Endometrial microvascular endothelial cells (primary cell): Measurements from ENCODE around the gene LRRC75A. TPM values are rescaled to one million over a fixed set of nuclear protein-coding genes. Genes with fewer than 3 reads are reported as not detected.
"Not testable (repeated sequence)": the region's sequence is repeated elsewhere in the genome, so short reads cannot be mapped to it uniquely, and the experiment has no call there.

Experiments used
- in situ Hi-C: cut with HindIII; loops from 2 replicates; pipeline ENCODE4 v1.10.0; 2017; ENCODE audit warnings: low sequenced_read_pairs, low pct_unique_long_range_greater_than_20kb; ENCODE audit errors: inconsistent ontology term
- total RNA-seq: library from RNA; depleted of rRNA; stranded (reverse); fragments of >200 nt; gene quantifications from one replicate; pipeline ENCODE4 v1.2.3, GENCODE V29; 2015; ENCODE audit errors: inconsistent ontology term

LRRC75A gene
- total RNA-seq, 1 donor from 2014 or later: 0.19 TPM

DNA sequence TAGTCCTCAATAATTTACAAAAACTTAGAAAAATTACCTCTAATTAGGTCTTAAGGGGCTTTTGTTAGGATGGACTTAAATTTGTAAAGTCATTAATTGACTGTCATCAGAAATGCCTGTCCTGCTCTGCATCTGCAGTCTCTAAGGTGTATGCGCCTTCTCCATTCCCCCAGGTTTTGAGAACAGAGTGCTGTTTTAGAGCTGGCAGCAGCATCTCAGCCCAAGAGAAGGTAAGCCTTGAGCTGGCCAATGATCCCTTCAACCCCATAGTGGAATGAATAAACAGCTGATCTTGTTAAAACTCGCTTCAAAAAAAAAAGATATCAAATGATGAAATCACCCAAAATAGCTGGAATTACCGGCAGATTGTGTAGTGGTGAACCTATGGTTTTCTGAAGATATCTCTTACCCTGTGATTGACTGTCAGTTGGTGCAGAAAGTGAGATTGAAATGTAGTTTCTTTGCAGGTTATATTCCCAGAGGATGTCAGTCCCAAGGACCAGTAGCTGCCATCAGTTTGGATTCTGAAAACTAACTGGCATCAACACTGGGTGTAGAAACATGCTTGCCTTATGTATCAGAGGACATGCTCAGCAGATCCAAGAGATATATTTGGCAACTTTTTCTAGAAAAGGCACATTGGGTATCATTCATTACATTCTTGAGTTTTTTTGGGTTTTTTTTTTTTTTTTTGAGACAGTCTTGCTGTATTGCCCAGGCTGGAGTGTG, 50.9 kb downstream of the LRRC75A start:
- in situ Hi-C loops: no loop called here

DNA sequence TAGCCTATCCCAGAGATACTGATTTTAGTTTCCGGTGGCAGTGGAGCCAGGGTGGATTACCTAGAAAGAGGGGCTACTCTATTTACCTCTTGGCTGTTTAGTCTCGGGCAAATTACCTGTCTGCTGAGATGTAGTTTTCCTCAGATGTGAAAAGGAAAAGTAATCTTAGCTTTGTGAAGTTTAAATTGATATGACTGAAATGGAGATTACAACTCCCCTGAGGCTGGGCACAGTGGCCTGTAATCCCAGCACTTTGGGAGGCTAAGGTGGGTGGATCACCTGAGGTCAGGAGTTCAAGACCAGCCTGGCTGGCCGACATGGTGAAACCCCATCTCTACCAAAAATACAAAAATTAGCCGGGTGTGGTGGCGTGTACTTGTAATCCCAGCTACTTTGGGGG, 51.6 kb downstream of the LRRC75A start:
- in situ Hi-C loops: not testable (repeated sequence)

DNA sequence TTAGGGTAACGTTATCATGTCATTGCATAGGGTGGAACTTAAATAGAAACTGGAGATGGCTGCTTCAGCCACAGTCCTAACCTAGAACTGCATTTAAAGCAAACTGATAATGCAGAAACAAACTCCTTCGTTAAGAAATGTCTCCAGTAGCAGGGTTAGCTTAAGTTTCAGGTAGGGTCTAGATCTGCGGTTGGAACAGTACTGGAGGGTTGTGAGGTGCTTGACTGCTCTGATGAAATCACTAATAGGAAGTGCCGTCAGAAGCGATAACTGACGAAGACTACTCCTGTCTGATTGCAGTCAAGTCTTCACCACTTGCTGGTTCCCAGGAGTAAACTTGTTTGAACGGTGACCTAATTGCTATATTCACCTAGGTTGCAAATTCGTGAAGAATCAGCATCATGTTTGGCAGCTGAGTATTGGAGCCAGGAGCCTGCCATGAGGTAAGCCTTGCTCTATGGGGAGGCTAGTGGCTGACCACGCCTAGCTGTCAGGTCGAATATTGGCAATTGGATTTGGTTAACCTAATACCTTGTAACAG, 52.1 kb downstream of the LRRC75A start:
- in situ Hi-C loops: no loop called here

DNA sequence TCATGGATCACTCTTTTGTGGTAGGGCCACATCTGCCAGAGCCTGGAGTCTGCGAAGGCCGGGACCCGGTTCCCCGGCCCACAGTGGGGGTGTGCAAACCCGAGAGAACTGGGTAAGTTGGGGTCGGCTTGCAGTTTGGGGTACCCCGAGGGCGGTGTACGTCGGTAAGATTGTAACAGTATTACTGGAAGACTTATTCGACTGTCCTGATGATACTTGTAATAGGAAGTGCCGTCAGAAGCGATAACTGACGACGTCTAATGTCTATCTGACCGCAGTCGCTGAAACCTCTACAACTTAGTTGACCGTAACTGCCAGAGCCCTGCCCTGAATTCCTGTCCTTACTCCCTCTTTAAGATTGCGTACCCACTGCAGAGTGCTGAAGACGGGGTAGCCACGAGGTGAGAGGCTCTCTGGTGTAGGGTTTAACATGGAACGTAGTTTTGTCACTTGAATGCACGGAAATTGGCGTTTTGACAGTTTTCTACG, 52.6 kb downstream of the LRRC75A start:
- in situ Hi-C loops: no loop called here

DNA sequence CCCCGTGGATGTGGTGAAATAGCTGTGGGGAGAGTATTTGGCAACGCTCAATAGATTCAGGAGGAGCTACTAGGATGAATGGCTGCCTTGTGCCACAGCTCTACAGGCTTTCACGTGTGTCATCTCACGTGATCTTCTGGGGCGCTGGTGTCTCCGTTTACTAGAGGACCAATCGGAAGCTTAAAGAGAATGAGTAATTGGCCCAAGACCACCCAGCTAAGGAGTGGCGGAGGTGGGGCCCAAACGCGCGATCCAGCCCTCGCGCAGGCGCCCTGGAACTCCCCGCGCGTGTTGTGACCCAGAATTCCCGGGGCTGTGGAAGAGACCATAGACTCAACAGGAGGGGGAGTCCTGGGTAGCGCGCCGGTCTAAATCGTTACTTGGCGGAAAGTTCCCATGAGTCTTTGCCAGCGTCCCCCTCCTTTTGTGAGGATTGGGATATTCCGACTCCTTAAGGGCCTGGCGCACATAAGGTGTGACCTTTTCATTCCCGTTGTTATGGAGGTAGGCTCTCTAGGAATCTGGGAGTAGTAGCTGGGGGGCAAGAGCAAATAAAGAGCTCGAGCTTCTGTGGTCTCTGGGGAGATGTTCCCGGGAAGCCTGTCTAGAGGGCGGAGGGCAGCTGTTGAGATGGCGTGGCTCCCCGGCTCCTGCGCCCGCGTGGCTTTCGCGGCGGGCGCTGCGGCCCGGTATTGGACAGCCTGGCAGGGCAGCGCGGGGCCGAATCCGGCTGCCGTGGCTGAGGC, 53.3 kb downstream of the LRRC75A start:
- in situ Hi-C loops: no loop called here

DNA sequence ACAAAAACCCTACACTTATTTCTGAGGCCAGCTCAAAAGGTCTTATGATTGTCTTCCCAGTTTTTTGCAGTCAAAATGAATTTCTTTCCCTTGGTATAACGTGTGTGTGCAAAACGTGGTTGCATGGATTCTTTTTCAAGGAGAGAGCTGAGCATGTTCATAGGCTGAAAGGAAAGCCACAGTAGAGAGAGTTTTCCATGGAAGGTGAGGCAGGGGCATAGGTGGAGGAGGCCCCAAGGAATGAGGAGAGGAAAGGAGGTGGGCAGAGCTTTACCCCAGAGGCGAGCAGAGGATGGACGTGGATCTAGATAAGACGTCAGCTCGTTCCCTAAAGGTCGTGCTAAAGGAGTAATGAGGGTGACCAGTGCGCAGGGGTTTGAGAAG, 53.8 kb downstream of the LRRC75A start:
- in situ Hi-C loops: no loop called here

DNA sequence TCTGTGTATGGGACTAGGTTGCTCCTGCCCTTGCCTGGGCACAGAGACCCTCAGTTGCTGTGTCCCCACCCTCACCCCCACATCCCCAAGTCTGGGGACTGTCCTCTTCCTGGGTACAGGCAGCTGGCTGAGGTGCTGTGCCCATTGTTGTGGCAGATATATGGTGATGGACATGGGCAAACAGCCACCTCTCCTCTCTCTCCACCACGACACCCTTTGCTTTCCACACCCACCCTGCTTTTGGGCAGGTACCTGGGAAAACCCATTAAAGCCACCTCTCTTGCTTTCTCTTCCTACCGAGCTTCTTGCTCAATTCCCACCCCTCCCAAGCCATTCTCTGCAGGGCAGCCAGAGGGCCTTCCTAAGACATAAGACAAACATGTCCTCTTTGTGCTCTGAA, 54.9 kb downstream of the LRRC75A start:
- in situ Hi-C loops: no loop called here

DNA sequence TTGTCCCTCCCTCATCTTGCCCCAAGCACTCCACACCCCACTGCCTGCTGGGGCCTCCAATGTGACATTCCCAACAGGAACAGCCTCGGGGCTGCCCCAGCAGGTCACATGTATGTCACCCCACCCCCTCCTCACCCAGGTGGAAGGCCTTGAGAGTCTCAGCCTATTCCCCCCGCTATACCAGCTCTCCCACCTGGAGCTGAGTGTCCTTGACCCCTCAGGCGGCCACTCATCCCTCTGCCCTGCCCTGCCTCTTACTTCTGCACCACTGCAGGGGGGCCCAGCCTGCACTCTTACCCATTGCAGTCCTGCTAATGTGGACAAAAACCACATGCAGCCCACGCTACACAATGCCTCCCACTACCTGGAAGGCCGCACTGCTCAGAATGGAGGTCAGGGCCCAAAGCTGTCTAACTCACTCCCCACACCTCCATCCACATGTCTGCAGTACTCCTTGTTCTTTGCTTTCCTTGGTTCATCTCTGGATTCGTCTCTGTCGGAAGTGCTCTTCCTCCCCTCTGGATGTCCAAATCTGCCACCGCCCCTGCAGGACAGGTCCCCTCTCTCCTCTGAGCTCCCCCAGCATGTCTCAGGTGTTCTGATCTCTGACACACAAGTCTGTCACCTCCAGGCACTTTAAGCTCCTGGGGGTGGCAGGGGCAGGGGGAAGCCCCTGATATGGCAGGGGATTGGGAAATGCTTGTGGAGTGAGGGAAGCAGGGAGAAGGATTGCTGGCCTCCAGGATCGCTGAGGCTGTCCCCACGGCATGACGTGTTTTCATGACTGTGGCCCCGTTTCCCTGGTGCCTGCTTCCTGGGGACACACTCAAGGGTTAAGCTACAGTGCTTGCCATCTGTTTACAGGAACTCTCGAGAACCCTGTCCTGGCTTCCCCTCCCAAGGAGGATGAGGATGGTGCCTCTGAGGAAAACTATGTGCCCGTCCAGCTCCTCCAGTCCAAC, 55.8 kb downstream of the LRRC75A start:
- in situ Hi-C loops: no loop called here

DNA sequence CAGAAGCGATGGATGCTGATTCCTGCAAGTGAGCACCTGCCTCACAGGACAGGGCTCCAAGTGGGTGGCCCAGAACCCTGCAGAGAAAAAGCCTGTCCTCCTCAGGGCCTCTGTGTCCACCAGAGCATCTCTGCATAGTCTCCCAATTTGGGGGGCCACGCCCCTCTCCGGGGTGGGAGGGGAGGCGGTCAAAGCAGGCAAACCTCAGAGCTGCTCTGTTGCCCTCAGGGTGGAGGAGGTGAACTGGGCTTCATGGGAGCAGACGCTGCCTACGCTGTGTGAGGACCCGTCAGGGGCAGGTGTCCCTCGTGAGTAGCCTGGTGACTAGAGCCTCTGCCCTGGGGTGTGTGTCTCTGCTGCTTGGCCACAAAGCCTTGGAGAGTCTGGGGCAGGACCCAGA, 57.3 kb downstream of the LRRC75A start:
- in situ Hi-C loops: no loop called here

DNA sequence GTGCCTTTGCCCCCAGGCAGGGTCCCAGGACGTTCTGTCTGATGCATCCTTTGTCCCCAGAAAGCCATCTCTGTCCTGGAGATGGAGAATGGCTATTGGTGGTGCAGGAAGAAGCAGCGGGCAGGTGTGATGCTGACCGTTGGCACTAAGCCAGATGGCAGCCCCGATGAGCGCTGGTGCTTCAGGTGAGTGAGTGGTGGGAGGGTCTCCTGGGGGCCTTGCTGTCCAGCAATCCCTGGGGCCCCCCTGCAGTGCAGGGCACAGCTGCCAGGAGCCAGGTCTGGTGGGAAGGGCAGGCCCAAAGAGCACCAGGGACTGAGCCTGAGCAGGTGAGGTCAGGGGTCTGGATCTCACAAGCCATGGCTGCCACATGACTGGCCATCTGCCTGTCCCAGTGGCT, 58.5 kb downstream of the LRRC75A start:
- in situ Hi-C loops: no loop called here

DNA sequence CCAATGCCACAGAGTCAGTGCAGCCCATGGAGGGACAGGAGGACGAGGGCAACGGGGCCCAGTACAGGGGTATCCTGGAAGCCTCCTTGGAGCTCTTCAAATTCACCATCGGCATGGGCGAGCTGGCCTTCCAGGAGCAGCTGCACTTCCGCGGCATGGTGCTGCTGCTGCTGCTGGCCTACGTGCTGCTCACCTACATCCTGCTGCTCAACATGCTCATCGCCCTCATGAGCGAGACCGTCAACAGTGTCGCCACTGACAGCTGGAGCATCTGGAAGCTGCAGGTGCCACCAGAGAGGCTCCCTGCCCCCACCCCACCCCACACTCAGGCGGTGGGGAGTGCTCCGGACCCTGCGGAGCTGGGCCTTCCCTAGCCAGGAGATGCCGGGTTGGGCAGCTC, 60.0 kb downstream of the LRRC75A start:
- in situ Hi-C loops: no loop called here

DNA sequence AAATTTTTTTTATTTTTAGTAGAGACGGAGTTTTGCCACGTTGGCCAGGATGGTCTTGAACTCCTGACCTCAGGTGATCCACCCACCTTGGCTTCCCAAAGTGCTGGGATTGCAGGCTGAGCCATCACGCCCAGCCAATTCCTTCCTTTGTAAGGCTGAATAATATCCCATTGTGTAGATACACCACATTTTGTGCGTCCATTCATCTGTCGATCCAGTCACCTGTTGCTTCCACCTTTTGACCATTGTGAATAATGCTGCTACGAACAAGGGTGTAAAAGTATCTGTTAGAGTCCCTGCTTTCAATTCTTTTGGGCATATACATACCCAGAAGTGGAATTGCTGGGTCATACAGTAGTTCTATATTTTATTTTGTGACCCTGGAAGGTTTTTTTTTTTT, 61.3 kb downstream of the LRRC75A start:
- in situ Hi-C loops: no loop called here

DNA sequence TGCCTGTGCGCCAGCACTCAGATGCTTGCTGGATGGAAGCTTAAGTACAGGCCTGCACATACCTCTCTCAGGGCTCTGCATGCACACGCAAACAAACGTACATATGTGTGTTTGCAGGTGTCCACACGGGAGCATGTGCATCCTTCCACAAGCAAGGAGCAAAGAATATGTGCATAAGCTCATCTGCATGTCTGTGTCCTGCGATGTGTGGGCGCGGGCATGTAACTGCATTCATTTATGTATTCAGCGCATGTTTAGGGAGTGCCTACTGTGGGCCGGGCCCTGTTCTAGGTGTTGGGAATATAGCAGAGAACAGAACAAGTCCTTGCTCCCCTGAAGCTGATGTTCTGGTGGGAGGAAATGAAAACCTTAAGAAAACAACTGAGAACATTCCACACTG, 62.9 kb downstream of the LRRC75A start:
- in situ Hi-C loops: no loop called here

DNA sequence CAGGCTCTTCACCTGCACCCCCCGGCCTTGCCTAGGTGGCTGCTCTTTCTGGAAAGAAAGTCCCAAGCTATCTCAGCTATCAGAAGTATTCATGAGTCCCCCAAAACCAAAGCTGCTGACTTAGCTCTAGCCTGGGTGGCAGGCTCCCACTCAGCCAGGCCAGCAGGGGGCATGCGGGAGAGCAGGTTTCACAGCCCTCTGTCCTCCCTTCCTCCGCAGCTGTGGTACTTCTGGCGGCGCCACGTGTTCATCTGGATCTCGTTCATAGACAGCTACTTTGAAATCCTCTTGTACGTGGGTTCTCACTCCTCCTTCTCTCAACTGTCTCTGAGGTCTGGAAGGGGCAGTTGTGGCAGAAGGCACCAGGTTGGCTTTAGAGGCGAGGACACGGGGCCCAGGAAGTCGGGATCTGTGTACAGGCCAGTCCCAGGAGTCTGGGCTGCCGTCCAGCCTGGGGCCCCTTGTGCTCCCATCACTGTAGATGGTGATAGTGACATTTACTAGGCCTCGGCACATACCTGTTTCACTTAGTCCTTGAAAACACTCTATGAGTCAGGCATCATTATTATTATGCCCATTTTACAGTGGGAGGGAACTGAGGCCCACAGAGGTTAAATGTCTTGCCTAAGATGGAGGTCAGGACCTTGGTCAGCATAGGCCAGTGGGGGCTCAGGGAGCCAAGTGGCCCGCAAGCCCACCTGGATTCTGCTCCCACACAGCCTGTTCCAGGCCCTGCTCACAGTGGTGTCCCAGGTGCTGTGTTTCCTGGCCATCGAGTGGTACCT, 63.7 kb downstream of the LRRC75A start:
- in situ Hi-C loops: no loop called here

DNA sequence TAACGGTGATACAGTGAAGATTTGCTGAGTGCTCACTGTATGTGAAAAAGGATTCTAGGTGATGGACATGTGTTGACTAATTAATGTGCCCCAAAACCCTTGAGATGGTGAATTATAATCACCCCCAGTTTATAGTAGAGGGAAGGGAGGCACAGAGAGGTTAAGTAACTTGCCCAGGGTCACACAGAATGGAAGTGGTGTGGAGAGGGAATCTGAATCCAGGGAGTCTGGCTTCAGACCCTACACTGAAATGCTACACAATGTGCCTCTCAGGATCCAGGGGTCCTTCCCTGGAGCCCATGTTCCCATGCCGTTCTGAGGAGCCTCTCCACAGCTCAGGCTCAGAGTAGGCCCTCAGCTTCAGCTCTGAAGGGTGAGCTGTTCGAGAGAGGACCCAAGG, 65.0 kb downstream of the LRRC75A start:
- in situ Hi-C loops: no loop called here

DNA sequence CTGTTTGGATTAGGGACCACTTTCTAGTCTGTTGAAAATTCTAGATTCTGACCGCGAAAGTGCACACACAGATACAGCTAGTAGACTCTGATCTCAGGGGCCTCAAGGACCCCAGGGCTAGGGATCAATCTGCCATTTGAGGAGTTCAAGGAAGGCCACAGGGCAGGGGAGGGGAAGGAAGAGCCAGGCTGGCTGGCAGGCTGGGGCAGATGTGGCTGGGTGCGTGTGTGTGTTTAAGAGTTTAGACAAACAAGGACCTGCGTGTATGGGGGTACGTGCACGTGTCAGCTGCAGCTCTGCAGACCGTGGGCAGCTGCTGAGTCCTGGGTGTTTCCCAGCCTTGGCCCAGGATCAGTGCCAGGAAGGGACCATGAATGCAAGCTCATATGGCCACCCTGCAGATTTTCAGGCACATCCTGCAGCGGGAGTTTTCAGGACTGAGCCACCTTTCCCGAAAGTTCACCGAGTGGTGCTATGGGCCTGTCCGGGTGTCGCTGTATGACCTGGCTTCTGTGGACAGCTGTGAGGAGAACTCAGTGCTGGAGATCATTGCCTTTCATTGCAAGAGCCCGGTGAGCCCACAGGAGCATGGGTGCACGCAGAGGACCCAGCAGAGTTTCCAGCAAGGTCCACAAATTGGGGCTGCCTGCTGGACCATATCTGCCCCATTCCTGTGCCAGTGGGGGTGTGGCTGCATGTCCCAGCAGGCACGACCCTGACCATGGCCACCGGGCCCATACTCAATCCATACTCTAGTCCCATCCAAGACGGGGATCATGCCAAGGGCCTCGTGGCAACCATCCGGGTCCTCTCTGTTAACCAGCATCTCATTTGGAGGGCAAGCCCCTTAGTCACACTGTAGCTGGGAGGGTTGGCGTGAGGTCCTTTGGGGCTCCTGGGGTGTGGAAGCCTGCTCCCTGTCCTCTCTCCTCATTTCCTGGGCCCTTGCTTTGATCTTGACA, 66.0 kb downstream of the LRRC75A start:
- in situ Hi-C loops: no loop called here

DNA sequence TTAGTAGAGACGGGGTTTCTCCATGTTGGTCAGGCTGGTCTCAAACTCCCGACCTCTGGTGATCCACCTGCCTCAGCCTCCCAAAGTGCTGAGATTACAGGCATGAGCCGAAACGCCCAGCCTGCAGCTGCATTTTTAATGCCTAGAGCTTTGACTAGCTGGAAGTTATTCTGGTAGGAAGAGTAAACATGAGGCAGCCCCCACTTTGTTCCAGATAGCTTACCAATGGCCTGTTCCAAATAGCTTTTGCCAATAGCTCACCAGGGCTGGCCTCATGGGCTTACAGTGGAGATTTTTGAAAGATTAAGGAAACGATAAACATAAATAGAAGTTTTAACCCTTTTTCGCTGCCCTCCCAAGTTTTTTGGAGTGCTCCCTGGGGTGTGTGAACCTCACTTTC, 66.8 kb downstream of the LRRC75A start:
- in situ Hi-C loops: no loop called here
